HepG2 (cell line): ENCODE results near the gene FAAH2.

Experiments used
- EP300 ChIP-seq, 3 experiments: sonication (generic) in 1 of 3; formaldehyde crosslinking in 1 of 3; IDR thresholded peaks; 2 replicates each; pipeline versions ENCODE4 v1.5.1 to v1.6.1; 2011 to 2020; ENCODE audit warnings: low read depth in 2 of 3, low read length in 2 of 3, borderline replicate concordance in 1 of 3, improper control_type of control experiment in 1 of 3, mild to moderate bottlenecking in 1 of 3, missing genetic modification reagents in 1 of 3, moderate library complexity in 1 of 3
- EZH2 ChIP-seq: conservative IDR thresholded peaks from 2 replicates; pipeline ENCODE4 v1.6.1; 2012; ENCODE audit warnings: mild to moderate bottlenecking, low read depth, low read length, moderate library complexity
- FOXA1 ChIP-seq, 2 experiments: fragments of 450-650 bp in 1 of 2; sonication (generic) in 1 of 2; formaldehyde crosslinking in 1 of 2; IDR thresholded peaks; 2 replicates each; pipeline versions ENCODE4 v1.4.0 to v1.6.1; 2016 to 2020; ENCODE audit warnings: missing genetic modification reagents in 1 of 2
- KAT7 ChIP-seq: IDR thresholded peaks from 2 replicates; pipeline ENCODE4 v1.6.1; 2018; ENCODE audit warnings: borderline replicate concordance, missing compliant biosample characterization
- KDM4B ChIP-seq: sonication (generic); formaldehyde crosslinking; IDR thresholded peaks from 2 replicates; pipeline ENCODE4 v1.4.0; 2020; ENCODE audit warnings: missing genetic modification reagents
- MATR3 ChIP-seq: sonication (generic); formaldehyde crosslinking; IDR thresholded peaks from 2 replicates; pipeline ENCODE4 v1.4.0; 2020; ENCODE audit warnings: missing genetic modification reagents
- SNAPC2 ChIP-seq: sonication (generic); formaldehyde crosslinking; IDR thresholded peaks from 2 replicates; pipeline ENCODE4 v1.8.1; 2022; ENCODE audit warnings: mild to moderate bottlenecking, missing genetic modification reagents
- ZNF703 ChIP-seq: sonication (generic); formaldehyde crosslinking; IDR thresholded peaks from 2 replicates; pipeline ENCODE4 v1.5.1; 2020; ENCODE audit warnings: missing genetic modification reagents, mild to moderate bottlenecking, moderate library complexity, borderline replicate concordance

DNA sequence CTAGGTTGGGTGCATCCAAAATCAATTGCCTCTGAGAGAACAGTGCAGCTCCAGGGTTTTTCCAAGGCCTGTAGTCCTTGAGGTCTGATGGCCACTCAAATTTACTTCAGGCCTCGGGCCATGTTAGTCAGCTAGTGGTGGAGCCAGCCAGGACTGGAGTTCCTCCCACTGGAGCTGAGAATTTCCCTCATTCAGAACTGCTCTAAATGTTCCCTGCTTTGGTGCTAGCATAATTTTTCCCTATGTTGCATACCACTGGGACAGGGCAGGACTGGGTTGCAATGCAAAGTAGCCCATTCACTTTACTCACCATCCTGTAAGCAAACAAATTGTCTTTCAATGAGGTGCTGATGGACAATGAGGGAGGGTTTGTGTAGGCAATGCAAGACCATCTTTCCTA lies 159.3 kb downstream of the FAAH2 start:
- TF ChIP-seq EZH2: no peak
- no peak for TF ChIP-seq FOXA1 (IDR thresholded peaks at IDR 0.05)
- TF ChIP-seq FOXA1 (CRISPR knock-in tag; IDR thresholded peaks at IDR 0.05): no peak
- TF ChIP-seq SNAPC2 (CRISPR knock-in tag): no peak
- no peak for TF ChIP-seq MATR3 (CRISPR knock-in tag)
- no peak for TF ChIP-seq KAT7 (CRISPR knock-in tag)
- TF ChIP-seq EP300 (IDR thresholded peaks at IDR 0.05; ENCODE audit: low read depth in 2 of 2, low read length in 2 of 2): no peak
- no peak for TF ChIP-seq EP300 (CRISPR knock-in tag; IDR thresholded peaks at IDR 0.05; ENCODE audit: borderline replicate concordance)
- TF ChIP-seq ZNF703 (CRISPR knock-in tag): no peak
- TF ChIP-seq KDM4B (CRISPR knock-in tag): no peak
